ENCODE data around the gene TXNDC17.
"Not testable (repeated sequence)": the region's sequence is repeated elsewhere in the genome, so short reads cannot be mapped to it uniquely, and the experiment has no call there.

The TXNDC17 gene

DNA sequence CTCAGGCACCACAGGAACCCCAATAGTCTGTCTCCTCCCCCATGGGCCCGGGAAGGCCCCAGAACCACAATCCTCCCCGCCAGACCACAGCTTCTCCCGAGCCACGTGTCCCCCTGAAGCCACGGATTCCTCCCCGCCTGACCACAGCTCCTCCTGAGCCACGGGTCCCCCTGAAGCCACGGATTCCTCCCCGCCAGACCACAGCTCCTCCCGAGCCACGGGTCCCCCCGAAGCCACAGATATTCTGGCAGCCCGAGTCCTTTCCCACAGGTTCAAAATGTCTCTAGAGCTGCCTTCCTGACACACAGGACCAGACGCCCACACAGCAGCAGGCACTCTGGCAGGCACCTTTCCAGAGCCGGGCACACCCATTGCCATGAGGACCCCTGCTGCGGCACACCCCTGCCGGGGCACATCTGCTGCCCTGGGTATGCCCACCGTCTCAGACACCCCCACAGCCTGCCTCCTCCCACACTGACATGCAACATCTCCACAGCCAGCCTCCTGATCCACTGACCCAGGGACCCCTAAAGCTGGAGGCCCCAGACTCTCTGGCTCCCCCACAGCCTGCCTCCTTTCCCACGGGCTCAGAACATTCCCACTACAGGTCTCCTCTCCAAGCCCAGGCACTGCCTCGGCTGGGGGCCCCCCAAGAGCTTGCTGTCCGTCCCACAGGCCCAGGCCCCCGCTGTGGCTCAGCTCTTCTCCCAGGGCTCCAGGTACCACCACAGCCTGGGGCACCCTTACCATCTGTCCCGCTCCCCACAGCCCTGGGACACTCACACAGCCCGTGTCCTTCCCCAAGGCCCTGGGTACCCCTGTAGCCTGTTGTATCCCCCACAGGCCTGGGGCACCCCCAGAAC is 2.6 kb upstream of the TXNDC17 start:
- no peak for DNase-seq

GRCh38 chr17:6639014-6639585 is 1.8 kb upstream of the TXNDC17 start:
- DNase-seq, result no peak

GRCh38 chr17:6639586-6640535 is 999 bp upstream of the TXNDC17 start:
- peak; percentile 58 for DNase-seq

- no peak for DNase-seq
Measured at GRCh38 chr17:6641247-6641863, 495 bp downstream of the TXNDC17 start.

- no peak for DNase-seq
Measured at GRCh38 chr17:6642592-6642991, 1.7 kb downstream of the TXNDC17 start.

DNA sequence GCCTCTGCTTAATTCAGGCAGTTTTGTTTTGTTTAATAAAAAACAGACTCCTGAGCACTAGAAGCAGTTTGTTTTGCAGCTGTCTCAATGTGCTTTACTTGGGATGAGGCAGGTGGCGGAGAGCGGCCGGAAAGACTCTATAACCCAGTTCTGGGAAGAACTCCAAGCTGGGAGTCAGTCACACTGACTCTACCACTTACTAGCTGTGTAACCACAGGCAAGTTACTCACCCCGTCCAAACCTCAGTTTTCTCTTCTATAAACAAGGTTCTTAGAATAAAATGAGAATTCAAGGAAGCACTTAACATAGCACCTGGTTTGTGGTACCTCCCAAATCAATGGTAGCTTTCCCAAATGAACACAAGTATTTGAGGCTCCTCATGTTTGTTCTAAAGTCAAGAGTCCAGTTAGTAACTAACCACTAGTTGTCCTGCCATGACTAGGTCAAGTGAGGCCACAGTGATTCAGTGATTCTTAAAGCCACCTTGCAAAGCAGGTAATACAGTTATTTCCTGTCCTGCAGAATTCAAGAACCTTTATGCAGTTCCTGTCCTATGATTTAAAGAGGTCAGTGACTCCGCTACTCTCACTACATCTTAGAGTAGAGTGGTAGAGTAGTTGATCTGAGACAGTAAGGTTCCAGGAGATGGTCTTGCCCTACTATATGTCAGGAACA is 2.7 kb downstream of the TXNDC17 start:
- DNase-seq, result no peak

GRCh38 chr17:6648181-6648580 is 7.3 kb downstream of the TXNDC17 start:
- no peak for DNase-seq

DNA sequence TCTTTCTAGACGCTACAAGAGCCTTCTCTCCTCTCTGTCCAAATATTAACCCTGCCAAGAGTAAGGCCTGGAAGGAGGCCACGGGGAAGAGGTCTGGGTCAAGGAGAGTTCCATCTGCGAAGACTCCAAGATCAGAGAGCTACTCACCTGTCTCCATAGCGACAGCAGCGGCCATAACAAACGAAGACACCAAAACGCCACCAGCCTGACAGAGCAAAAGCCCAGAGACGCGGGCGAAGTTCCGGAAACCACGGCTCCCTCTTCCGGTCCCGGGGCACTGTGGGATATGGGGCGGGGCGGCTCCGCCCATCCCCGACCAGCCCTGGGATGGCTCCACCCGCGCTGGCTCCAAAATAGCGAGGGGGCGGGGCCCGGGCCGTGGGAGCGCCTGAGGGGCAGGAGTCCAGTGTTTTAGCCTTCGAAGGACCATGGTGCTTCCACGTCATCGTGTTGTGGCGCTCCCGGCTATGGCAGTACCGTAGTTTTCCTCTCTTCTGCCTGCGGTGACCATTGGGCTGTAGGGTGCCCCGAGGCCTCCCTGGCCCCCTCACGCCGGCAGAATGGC is 10.6 kb downstream of the TXNDC17 start, which contains the start of the genes C17orf100 and MED31:
Gene C17orf100, plus strand, starts transcription at position 409 of the 565 bp plus-strand sequence. Its CDS starts 152 bp downstream, at position 561.
Gene MED31, minus strand, starts transcription at position 252 of the 565 bp plus-strand sequence. Its CDS starts 77 bp downstream, at position 175.
- DNase-seq, result peak; percentile 96

- DNase-seq, result peak; percentile 85
Measured at GRCh38 chr17:6651919-6652452, 11.1 kb downstream of the TXNDC17 start.

GRCh38 chr17:6654841-6655731 is 14.2 kb downstream of the TXNDC17 start:
- no peak for DNase-seq

GRCh38 chr17:6655732-6656361 is 15.0 kb downstream of the TXNDC17 start:
- not testable (repeated sequence) for DNase-seq

GRCh38 chr17:6656797-6657632 is 16.2 kb downstream of the TXNDC17 start:
- not testable (repeated sequence) for DNase-seq

DNA sequence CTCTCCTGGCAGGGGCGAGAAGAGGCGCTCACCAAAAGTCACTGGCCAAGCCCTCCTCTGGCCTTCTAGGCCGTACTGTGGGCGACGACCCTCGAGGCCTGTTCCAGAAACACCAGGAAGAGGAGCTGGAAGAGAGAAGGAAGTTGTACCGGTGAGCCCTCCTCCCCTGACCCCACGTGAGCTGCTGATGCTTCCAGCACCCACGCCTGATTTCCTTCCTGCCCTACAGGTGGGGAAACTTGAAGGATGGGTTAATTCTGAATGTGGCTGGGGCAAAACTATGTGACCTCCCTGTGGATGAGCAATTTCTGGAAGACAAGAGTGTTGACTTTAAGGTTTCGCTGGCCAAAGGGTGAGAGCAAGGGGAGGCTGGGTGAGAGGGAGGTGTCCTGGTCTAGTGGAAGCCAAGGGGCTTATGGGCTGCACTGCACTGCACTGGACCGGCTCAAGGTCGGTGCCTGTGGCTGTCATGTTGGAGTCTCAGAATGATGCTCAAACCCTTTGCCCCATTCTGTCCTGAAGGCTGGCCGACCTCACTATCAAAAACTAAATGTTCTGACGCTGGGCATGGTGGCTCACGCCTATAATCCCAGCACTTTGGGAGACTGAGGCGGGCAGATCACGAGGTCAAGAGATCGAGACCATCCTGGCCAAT is 16.9 kb downstream of the TXNDC17 start:
- DNase-seq, result no peak

GRCh38 chr17:6658411-6658810 is 17.6 kb downstream of the TXNDC17 start:
- not testable (repeated sequence) for DNase-seq

DNA sequence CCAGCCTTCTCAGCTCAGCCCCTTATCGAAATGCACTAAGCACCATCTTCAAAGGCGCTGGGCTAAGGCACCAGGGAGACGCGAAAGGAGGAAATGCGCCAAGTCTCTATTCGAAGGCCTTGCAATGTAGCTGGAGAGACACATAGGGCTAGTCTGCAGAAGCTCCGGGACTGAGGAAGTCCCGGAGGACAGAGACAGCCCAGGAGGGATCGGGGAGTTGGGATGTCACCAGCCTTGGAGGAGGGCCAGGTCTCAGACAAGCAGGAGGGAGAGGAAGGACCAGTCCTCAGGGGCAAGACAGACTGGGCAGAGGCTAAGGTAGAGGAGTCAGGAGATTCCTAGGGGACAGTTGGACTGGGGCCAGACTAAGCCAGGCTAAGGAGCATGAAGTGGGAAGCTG is 19.2 kb downstream of the TXNDC17 start:
- DNase-seq, result no peak

- no peak for DNase-seq
Measured at GRCh38 chr17:6660805-6661463, 20.1 kb downstream of the TXNDC17 start.

DNA sequence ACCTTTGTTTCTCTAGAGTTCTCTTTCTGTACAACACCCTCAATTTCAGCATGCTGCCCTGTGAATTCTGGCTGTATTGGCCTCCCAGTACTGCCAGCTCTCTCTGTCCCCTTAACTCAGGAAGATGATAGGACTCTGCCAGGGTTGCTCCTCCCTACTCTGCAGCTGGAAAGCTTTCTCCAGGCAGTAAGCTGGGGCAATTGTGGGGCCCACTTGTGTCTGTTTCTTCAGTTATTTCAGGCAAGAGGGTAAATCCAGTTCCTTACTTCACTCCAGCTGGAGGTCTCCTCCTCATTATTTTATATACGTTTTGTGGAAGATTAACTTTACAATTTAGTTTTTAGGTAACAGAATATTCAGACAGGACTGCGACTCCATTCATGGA is 20.6 kb downstream of the TXNDC17 start:
- no peak for DNase-seq

DNA sequence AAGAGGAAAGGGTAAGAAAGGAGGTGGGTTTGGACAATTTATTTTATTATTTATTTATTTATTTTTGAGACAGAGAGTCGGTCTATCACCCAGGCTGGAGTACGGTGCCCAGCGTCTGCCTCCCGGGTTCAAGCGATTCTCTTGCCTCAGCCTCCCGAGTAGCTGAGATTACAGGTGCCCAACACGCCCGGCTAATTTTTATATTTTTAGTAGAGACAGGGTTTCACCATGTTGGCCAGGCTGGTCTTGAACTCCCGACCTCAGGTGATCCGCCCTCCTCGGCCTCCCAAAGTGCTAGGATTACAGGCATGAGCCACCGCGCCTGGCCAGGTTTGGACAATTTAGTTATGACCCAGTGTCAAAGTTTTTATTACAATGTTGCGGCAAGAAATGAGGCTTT is 22.3 kb downstream of the TXNDC17 start:
- not testable (repeated sequence) for DNase-seq
